Endothelial cell of umbilical vein (primary cell): ENCODE data around the gene FOXJ1. TPM values are rescaled to one million over a fixed set of nuclear protein-coding genes. Genes with fewer than 3 reads are reported as not detected.

Experiments
- BruUV-seq: library from RNA; stranded (reverse); fragments of 400-500 nt; replicated peaks from 2 replicates; lab custom pipeline; 2021; lab: Mats Ljungman, UMichigan
- CTCF ChIA-PET: fragments of 300-600, 350-600 bp; sonication (Branson Sonifier 250); formaldehyde crosslinking; loops from one replicate; lab custom pipeline; 2021; ENCODE audit warnings: antibody characterized with exemption, inconsistent platforms; lab: Charles Lee
- POLR2A ChIA-PET: fragments of 300-600, 350-600 bp; sonication (Branson Sonifier 250); formaldehyde crosslinking; loops from one replicate; lab custom pipeline; 2021; ENCODE audit warnings: antibody characterized with exemption, inconsistent platforms; lab: Charles Lee
- DNase-seq: peaks from one replicate; pipeline ENCODE4 v3.0.0-alpha.2; 2011; ENCODE audit warnings: low read depth, low spot score
- FAIRE-seq: peaks from 2 replicates; lab custom pipeline; 2011; peaks lifted over from hg19 to GRCh38; lab: Jason Lieb, UNC
- H2AFZ ChIP-seq: 2 replicates; pipeline ENCODE4 v1.6.0; 2012; ENCODE audit warnings: low read depth, low read length, control low read depth, inconsistent platforms
- H3K27ac ChIP-seq: 2 replicates; pipeline ENCODE4 v1.5.1; 2011; ENCODE audit warnings: low read depth, mild to moderate bottlenecking, control low read depth, low read length, moderate library complexity; ENCODE audit not compliant: insufficient read depth
- H3K27me3 ChIP-seq, 2 experiments: 2 replicates each; pipeline versions ENCODE4 v1.6.0 to v1.6.1; 2011; ENCODE audit warnings: low read length in 2 of 2, mixed read lengths in 1 of 2; ENCODE audit not compliant: control insufficient read depth in 2 of 2, insufficient read depth in 2 of 2
- H3K36me3 ChIP-seq, 2 experiments: 2 replicates in 1 of 2; 3 replicates in 1 of 2; pipeline ENCODE4 v1.5.1; 2011; ENCODE audit warnings: low read length in 2 of 2, mild to moderate bottlenecking in 1 of 2, moderate library complexity in 1 of 2; ENCODE audit not compliant: control insufficient read depth in 2 of 2, insufficient read depth in 2 of 2; ENCODE audit errors: extremely low read depth in 1 of 2
- H3K4me1 ChIP-seq: 3 replicates; pipeline ENCODE4 v1.5.1; 2011; ENCODE audit warnings: mild to moderate bottlenecking, low read length; ENCODE audit not compliant: control insufficient read depth, insufficient read depth; ENCODE audit errors: extremely low read depth
- H3K4me2 ChIP-seq: 2 replicates; pipeline ENCODE4 v1.6.1; 2011; ENCODE audit warnings: low read length, control low read depth, mixed read lengths; ENCODE audit not compliant: insufficient read depth
- H3K4me3 ChIP-seq, 3 experiments: fragments of 200-600 bp in 1 of 3; sonication (generic), shearing (Covaris generic) in 1 of 3; replicated peaks in 1 of 3; 2 replicates each; pipeline ENCODE4 v1.5.1; 2011 to 2016; ENCODE audit warnings: control low read depth in 3 of 3, low read length in 3 of 3, mild to moderate bottlenecking in 2 of 3, inconsistent platforms in 1 of 3, low read depth in 1 of 3, moderate library complexity in 1 of 3; ENCODE audit not compliant: insufficient read depth in 1 of 3
- H3K79me2 ChIP-seq: 2 replicates; pipeline ENCODE4 v1.6.0; 2012; ENCODE audit warnings: low read length, inconsistent platforms; ENCODE audit not compliant: control insufficient read depth, insufficient read depth
- H3K9ac ChIP-seq: replicated peaks from 2 replicates; pipeline ENCODE3; 2011; ENCODE audit warnings: low read length, control low read depth; ENCODE audit not compliant: insufficient read depth; ENCODE audit errors: extremely low read depth
- H3K9me1 ChIP-seq: replicated peaks from 3 replicates; pipeline ENCODE4 v1.6.0; 2011; ENCODE audit warnings: mild to moderate bottlenecking, low read length; ENCODE audit not compliant: control insufficient read depth, insufficient read depth; ENCODE audit errors: extremely low read depth
- H3K9me3 ChIP-seq: replicated peaks from 2 replicates; pipeline ENCODE4 v1.5.1; 2012; ENCODE audit warnings: low read length, inconsistent platforms; ENCODE audit not compliant: control insufficient read depth, insufficient read depth
- H4K20me1 ChIP-seq: replicated peaks from 2 replicates; pipeline ENCODE3; 2011; ENCODE audit warnings: mild to moderate bottlenecking, low read length; ENCODE audit not compliant: control insufficient read depth, insufficient read depth; ENCODE audit errors: extremely low read depth
- EZH2 ChIP-seq: IDR thresholded peaks from 2 replicates; pipeline ENCODE4 v1.6.1; 2012; ENCODE audit warnings: borderline replicate concordance, low read depth, mild to moderate bottlenecking, moderate library complexity, low read length, inconsistent platforms; ENCODE audit not compliant: severe bottlenecking
- FOS ChIP-seq: IDR thresholded peaks from 2 replicates; pipeline ENCODE4 v1.6.1; 2011; ENCODE audit warnings: mild to moderate bottlenecking, low read length, moderate library complexity, borderline replicate concordance; ENCODE audit not compliant: insufficient read depth
- GATA2 ChIP-seq: IDR thresholded peaks from 2 replicates; pipeline ENCODE4 v1.7.0; 2011; ENCODE audit warnings: low read depth, mild to moderate bottlenecking, moderate library complexity, mixed read lengths, low read length; ENCODE audit not compliant: insufficient read length, insufficient read depth
- JUN ChIP-seq: IDR thresholded peaks from 2 replicates; pipeline ENCODE4 v1.6.1; 2011; ENCODE audit warnings: borderline replicate concordance, low read depth; ENCODE audit not compliant: insufficient read length, insufficient read depth
- MYC ChIP-seq: IDR thresholded peaks from one replicate; pipeline ENCODE4 v1.6.1; 2011; ENCODE audit warnings: mild to moderate bottlenecking, low read depth, low read length
- POLR2A ChIP-seq: IDR thresholded peaks from 2 replicates; pipeline ENCODE4 v1.6.1; 2012; ENCODE audit warnings: low read depth, mild to moderate bottlenecking, control low read depth, low read length
- POLR2AphosphoS5 ChIP-seq: IDR thresholded peaks from 2 replicates; pipeline ENCODE4 v1.6.1; 2012; ENCODE audit warnings: low read depth, mild to moderate bottlenecking, control low read depth, low read length, moderate library complexity; ENCODE audit not compliant: insufficient read depth
- dilution Hi-C: fragments of 300-500 bp; cut with MboI; formaldehyde crosslinking; loops from one replicate; pipeline ENCODE4 v1.15.0; 2019; ENCODE audit warnings: low sequenced_read_pairs; ENCODE audit not compliant: extremely low pct_ligation_motif_present
- intact Hi-C: fragments of 100-400 bp; cut with micrococcal nuclease; formaldehyde crosslinking; loops from one replicate; pipeline ENCODE4 v1.10.0; 2022
- polyA plus RNA-seq, 4 experiments: library from polyadenylated mRNA; depleted of rRNA in 3 of 4; stranded (reverse) in 3 of 4; unstranded in 1 of 4; fragments of >200 nt; gene quantifications; 2 replicates each; pipeline versions ENCODE4 v1.2.1 to v1.2.3, GENCODE V29; 2011 to 2012; ENCODE audit warnings: missing spikeins in 1 of 4
- total RNA-seq: library from RNA; stranded (reverse); gene quantifications from 2 replicates; pipeline ENCODE4 v1.2.3, GENCODE V29; 2021
- TF ChIP-seq, protein P1 (sequence below): IDR thresholded peaks from 2 replicates; pipeline ENCODE4 v1.6.1; 2011; ENCODE audit not compliant: insufficient read depth, insufficient read length
- TF ChIP-seq, protein P2 (sequence below), 2 donors: IDR thresholded peaks; 1 replicate in 1 of 2; 2 replicates in 1 of 2; pipeline ENCODE4 v1.5.1; 2011; ENCODE audit warnings: low read length in 2 of 2, mild to moderate bottlenecking in 2 of 2, moderate library complexity in 2 of 2, control low read depth in 1 of 2, inconsistent platforms in 1 of 2, low read depth in 1 of 2; ENCODE audit not compliant: insufficient read depth in 1 of 2; ENCODE audit errors: extremely low read depth in 1 of 2

Gene FOXJ1
- total and polyA plus RNA-seq, 2 donors (not counting 3 experiments of a cell fraction or from before 2014, with no cell fraction given), result not detected

GRCh38 chr17:76089680-76090516, 51.1 kb downstream of the FOXJ1 start:
- H3K4me1 ChIP-seq, result peaks cover 10% of the 10 kb centered on the region
- no peak for TF ChIP-seq POLR2AphosphoS5
- no peaks in the 10 kb centered on the region for H3K9me3 ChIP-seq
- dilution Hi-C loops (no loop called here), intact Hi-C loops (no loop called here)
- H3K36me3 ChIP-seq, result peaks cover 6 to 71% of the 10 kb centered on the region in 2 experiments
- no peak overlapping the region for H3K27ac ChIP-seq
- no peaks in the 10 kb centered on the region for H3K79me2 ChIP-seq
- DNase-seq (no peak), FAIRE-seq (no peak)
- no peak overlapping the region for H3K4me2 ChIP-seq
- no peaks in the 10 kb centered on the region for H4K20me1 ChIP-seq
- no peak overlapping the region for H2AFZ ChIP-seq
- H3K9ac ChIP-seq, result no peak overlapping the region
- no peaks in the 10 kb centered on the region for H3K27me3 ChIP-seq
- no peaks in the 10 kb centered on the region for H3K9me1 ChIP-seq
- ChIA-PET POLR2A (interaction anchor here (0.7 kb wide), 1 partner anchor 10 kb away, joined by 3 read pairs; no protein-coding TSS in a partner anchor), CTCF (interaction anchor here (1.1 kb wide), 1 partner anchor 76 kb away, joined by 3 read pairs; no protein-coding TSS in a partner anchor)
- BruUV-seq, result no TSS peak
- no peak overlapping the region for H3K4me3 ChIP-seq

DNA sequence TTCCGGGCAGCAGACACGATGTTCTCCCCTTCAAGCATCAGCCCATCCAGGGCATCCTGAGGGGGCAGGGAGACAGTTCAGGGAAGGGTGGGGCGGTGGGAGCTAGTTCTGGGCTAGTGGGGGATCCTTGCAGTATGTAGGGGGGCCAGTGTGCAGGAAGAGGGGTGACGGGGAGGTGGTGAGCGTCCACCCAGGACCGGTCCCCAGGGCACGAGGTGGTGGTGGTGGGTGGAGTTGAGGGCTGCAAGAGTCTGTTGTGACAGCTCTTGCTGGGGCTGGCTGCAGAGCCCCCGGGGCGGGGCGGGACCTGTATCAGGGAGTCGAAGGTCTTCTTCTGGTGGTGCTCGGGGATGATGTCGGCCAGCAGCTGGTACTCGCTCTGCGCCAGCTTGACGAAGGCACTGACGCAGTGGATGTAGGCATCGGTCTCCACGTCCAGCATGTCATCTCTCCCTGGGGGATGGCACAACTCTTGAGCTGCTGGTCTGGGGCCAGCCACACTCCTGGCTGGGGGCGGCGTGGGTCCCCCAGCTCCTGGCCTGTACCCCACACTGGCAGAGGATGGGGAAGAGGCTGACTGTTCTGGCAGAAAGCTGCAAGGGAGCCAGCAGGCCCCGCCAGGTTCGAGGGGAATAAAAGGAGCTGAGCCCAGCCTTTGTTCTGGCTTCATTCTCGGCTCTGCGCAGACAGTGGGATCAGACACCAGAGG, 52.0 kb downstream of the FOXJ1 start:
- Histone ChIP-seq H4K20me1 (no peaks in the 10 kb centered on the region), H2AFZ (no peak overlapping the region), H3K4me3 (no peak overlapping the region), H3K36me3 (peaks cover 6 to 73% of the 10 kb centered on the region in 2 experiments), H3K9ac (no peak overlapping the region), H3K9me1 (no peaks in the 10 kb centered on the region), H3K27me3 (no peaks in the 10 kb centered on the region), H3K4me2 (no peak overlapping the region), H3K27ac (no peak overlapping the region), H3K4me1 (peaks cover 10% of the 10 kb centered on the region), H3K79me2 (no peaks in the 10 kb centered on the region), H3K9me3 (no peaks in the 10 kb centered on the region)
- dilution Hi-C loops, result no loop called here
- DNase-seq, result no peak
- no TSS peak for BruUV-seq
- intact Hi-C loops, result no loop called here
- POLR2A ChIA-PET, result interaction anchor here (0.7 kb wide), 1 partner anchor 9 kb away, joined by 3 read pairs; no protein-coding TSS in a partner anchor
- no peak for TF ChIP-seq POLR2AphosphoS5
- no peak for TF ChIP-seq MYC
- no peak for TF ChIP-seq FOS
- TF ChIP-seq POLR2A, result no peak
- TF ChIP-seq EZH2, result no peak
- no peak for TF ChIP-seq JUN
- TF ChIP-seq, protein P1, sequence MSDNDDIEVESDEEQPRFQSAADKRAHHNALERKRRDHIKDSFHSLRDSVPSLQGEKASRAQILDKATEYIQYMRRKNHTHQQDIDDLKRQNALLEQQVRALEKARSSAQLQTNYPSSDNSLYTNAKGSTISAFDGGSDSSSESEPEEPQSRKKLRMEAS, result no peak
- TF ChIP-seq GATA2, result no peak
- TF ChIP-seq, protein P2, sequence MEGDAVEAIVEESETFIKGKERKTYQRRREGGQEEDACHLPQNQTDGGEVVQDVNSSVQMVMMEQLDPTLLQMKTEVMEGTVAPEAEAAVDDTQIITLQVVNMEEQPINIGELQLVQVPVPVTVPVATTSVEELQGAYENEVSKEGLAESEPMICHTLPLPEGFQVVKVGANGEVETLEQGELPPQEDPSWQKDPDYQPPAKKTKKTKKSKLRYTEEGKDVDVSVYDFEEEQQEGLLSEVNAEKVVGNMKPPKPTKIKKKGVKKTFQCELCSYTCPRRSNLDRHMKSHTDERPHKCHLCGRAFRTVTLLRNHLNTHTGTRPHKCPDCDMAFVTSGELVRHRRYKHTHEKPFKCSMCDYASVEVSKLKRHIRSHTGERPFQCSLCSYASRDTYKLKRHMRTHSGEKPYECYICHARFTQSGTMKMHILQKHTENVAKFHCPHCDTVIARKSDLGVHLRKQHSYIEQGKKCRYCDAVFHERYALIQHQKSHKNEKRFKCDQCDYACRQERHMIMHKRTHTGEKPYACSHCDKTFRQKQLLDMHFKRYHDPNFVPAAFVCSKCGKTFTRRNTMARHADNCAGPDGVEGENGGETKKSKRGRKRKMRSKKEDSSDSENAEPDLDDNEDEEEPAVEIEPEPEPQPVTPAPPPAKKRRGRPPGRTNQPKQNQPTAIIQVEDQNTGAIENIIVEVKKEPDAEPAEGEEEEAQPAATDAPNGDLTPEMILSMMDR (IDR thresholded peaks at IDR 0.05; ENCODE audit: extremely low read depth in 1 of 2, insufficient read depth in 1 of 2, low read depth in 1 of 2, low read length in 2 of 2), result no peak
- no peak for FAIRE-seq
- CTCF ChIA-PET, result interaction anchor here (1.1 kb wide), 1 partner anchor 75 kb away, joined by 3 read pairs; no protein-coding TSS in a partner anchor
